ENCODE data around the gene PEF1.

The PEF1 gene

GRCh38 chr1:31671147-31671546 is 26.5 kb upstream of the PEF1 start:
- DNase-seq (ENCODE audit: low read depth): no peak

- DNase-seq (ENCODE audit: low read depth): no peak
These were observed 25.9 kb upstream of the PEF1 start for GRCh38 chr1:31670593-31670964.

GRCh38 chr1:31669786-31670592 is 25.3 kb upstream of the PEF1 start:
- DNase-seq (ENCODE audit: low read depth): no peak

- DNase-seq (ENCODE audit: low read depth): no peak
These were observed 24.7 kb upstream of the PEF1 start for GRCh38 chr1:31669433-31669785.

- no peak for DNase-seq (ENCODE audit: low read depth)
These were observed 23.7 kb upstream of the PEF1 start for GRCh38 chr1:31668303-31668883.

GRCh38 chr1:31667065-31667785 is 22.5 kb upstream of the PEF1 start:
- no peak for DNase-seq (ENCODE audit: low read depth)

- no peak for DNase-seq (ENCODE audit: low read depth)
These were observed 21.7 kb upstream of the PEF1 start for GRCh38 chr1:31666263-31666963.

- DNase-seq (ENCODE audit: low read depth): no peak
These were observed 20.7 kb upstream of the PEF1 start for GRCh38 chr1:31665234-31665878.

- no peak for DNase-seq (ENCODE audit: low read depth)
These were observed 19.9 kb upstream of the PEF1 start for GRCh38 chr1:31664528-31664927.

- DNase-seq (ENCODE audit: low read depth): no peak
These were observed 19.2 kb upstream of the PEF1 start for GRCh38 chr1:31663622-31664452.

- no peak for DNase-seq (ENCODE audit: low read depth)
These were observed 17.8 kb upstream of the PEF1 start for GRCh38 chr1:31662463-31662862.

GRCh38 chr1:31661856-31662255 is 17.2 kb upstream of the PEF1 start:
- DNase-seq (ENCODE audit: low read depth): no peak

GRCh38 chr1:31660871-31661455 is 16.3 kb upstream of the PEF1 start:
- no peak for DNase-seq (ENCODE audit: low read depth)

GRCh38 chr1:31659889-31660288 is 15.2 kb upstream of the PEF1 start:
- no peak for DNase-seq (ENCODE audit: low read depth)

GRCh38 chr1:31658721-31659120 is 14.0 kb upstream of the PEF1 start:
- peak; percentile 52 for DNase-seq (ENCODE audit: low read depth)

- DNase-seq (ENCODE audit: low read depth): no peak
These were observed 13.4 kb upstream of the PEF1 start for GRCh38 chr1:31657972-31658510.

- no peak for DNase-seq (ENCODE audit: low read depth)
These were observed 12.5 kb upstream of the PEF1 start for GRCh38 chr1:31657020-31657804.

- DNase-seq (ENCODE audit: low read depth): no peak
These were observed 11.1 kb upstream of the PEF1 start for GRCh38 chr1:31655756-31656155.

GRCh38 chr1:31655104-31655503 is 10.4 kb upstream of the PEF1 start:
- DNase-seq (ENCODE audit: low read depth): no peak

GRCh38 chr1:31654474-31654776 is 9.7 kb upstream of the PEF1 start:
- DNase-seq (ENCODE audit: low read depth): no peak

Measured in stromal cell of bone marrow (primary cell).